Astrocyte (in vitro differentiated cells and primary cell): Measurements from ENCODE around the gene GSK3B. TPM values are rescaled to one million over a fixed set of nuclear protein-coding genes. Genes with fewer than 3 reads are reported as not detected.

ENCODE experiments used
- DNase-seq: peaks from one replicate; pipeline ENCODE4 v3.0.0-alpha.2; 2010; ENCODE audit warnings: low read depth
- FAIRE-seq: peaks from 2 replicates; lab custom pipeline; 2011; peaks lifted over from hg19 to GRCh38; lab: Jason Lieb, UNC
- H2AFZ ChIP-seq: 2 replicates; pipeline ENCODE4 v1.6.0; 2012; ENCODE audit warnings: low read depth, low read length, inconsistent platforms
- H3K27ac ChIP-seq: 2 replicates; pipeline ENCODE4 v1.5.1; 2011; ENCODE audit warnings: low read depth, low read length, inconsistent platforms
- H3K27me3 ChIP-seq: 2 replicates; pipeline ENCODE4 v1.6.0; 2011; ENCODE audit warnings: low read length, inconsistent platforms; ENCODE audit not compliant: insufficient read depth
- H3K36me3 ChIP-seq: 2 replicates; pipeline ENCODE4 v1.5.1; 2011; ENCODE audit warnings: low read length, inconsistent platforms; ENCODE audit not compliant: insufficient read depth
- H3K4me1 ChIP-seq: 2 replicates; pipeline ENCODE4 v1.5.1; 2011; ENCODE audit warnings: low read length, inconsistent platforms; ENCODE audit not compliant: insufficient read depth
- H3K4me2 ChIP-seq: 2 replicates; pipeline ENCODE4 v1.6.0; 2012; ENCODE audit warnings: low read length, inconsistent platforms
- H3K4me3 ChIP-seq: 2 replicates; pipeline ENCODE4 v1.5.1; 2011; ENCODE audit warnings: low read depth, mild to moderate bottlenecking, low read length, inconsistent platforms; ENCODE audit not compliant: insufficient read depth
- H3K79me2 ChIP-seq: 2 replicates; pipeline ENCODE4 v1.6.0; 2012; ENCODE audit warnings: mild to moderate bottlenecking, low read length, inconsistent platforms; ENCODE audit not compliant: insufficient read depth
- H3K9ac ChIP-seq: 2 replicates; pipeline ENCODE4 v1.6.0; 2012; ENCODE audit warnings: mild to moderate bottlenecking, low read length, inconsistent platforms
- H3K9me3 ChIP-seq: 2 replicates; pipeline ENCODE4 v1.5.1; 2012; ENCODE audit warnings: low read depth, mild to moderate bottlenecking, low read length, inconsistent platforms; ENCODE audit not compliant: insufficient read depth
- H4K20me1 ChIP-seq: 2 replicates; pipeline ENCODE4 v1.6.0; 2012; ENCODE audit warnings: low read length, inconsistent platforms; ENCODE audit not compliant: insufficient read depth
- H3K27ac Mint-ChIP-seq: one replicate; pipeline ENCODE4 v1.8.0; 2021; ENCODE audit warnings: mild to moderate bottlenecking, mixed read lengths; ENCODE audit not compliant: unreplicated experiment
- H3K27me3 Mint-ChIP-seq: one replicate; pipeline ENCODE4 v1.8.0; 2021; ENCODE audit warnings: low read depth, mixed read lengths; ENCODE audit not compliant: unreplicated experiment
- H3K36me3 Mint-ChIP-seq: one replicate; pipeline ENCODE4 v1.8.0; 2021; ENCODE audit warnings: low read depth, mixed read lengths; ENCODE audit not compliant: unreplicated experiment
- H3K4me1 Mint-ChIP-seq: one replicate; pipeline ENCODE4 v1.8.0; 2021; ENCODE audit warnings: low read depth, mixed read lengths; ENCODE audit not compliant: unreplicated experiment
- H3K4me3 Mint-ChIP-seq: one replicate; pipeline ENCODE4 v1.8.0; 2021; ENCODE audit warnings: mild to moderate bottlenecking, moderate library complexity, mixed read lengths; ENCODE audit not compliant: unreplicated experiment
- H3K9me3 Mint-ChIP-seq: one replicate; pipeline ENCODE4 v1.8.0; 2021; ENCODE audit warnings: mild to moderate bottlenecking, mixed read lengths; ENCODE audit not compliant: unreplicated experiment
- CTCF ChIP-seq: IDR thresholded peaks from 2 replicates; pipeline ENCODE4 v1.5.1; 2011; ENCODE audit warnings: low read depth, mild to moderate bottlenecking, inconsistent platforms, low read length, moderate library complexity; ENCODE audit not compliant: insufficient read depth
- EZH2 ChIP-seq: IDR thresholded peaks from 2 replicates; pipeline ENCODE4 v1.6.1; 2012; ENCODE audit warnings: mild to moderate bottlenecking, low read length, inconsistent platforms; ENCODE audit not compliant: insufficient read depth
- total RNA-seq: library from RNA; stranded (reverse); gene quantifications from 2 replicates; pipeline ENCODE4 v1.2.1, GENCODE V29; 2021

GSK3B gene
- total RNA-seq, 1 donor from 2014 or later = 80.6 TPM

- DNase-seq (no peak), FAIRE-seq (no peak)
- H3K27me3 Mint-ChIP-seq = no peaks in the 10 kb centered on the region
- Histone ChIP-seq H4K20me1 (peaks cover 5% of the 10 kb centered on the region), H3K9ac (no peak overlapping the region), H3K27ac (no peak overlapping the region), H3K4me3 (no peak overlapping the region), H3K9me3 (no peaks in the 10 kb centered on the region), H3K27me3 (no peaks in the 10 kb centered on the region), H2AFZ (no peak overlapping the region), H3K79me2 (no peaks in the 10 kb centered on the region), H3K4me2 (no peak overlapping the region), H3K36me3 (peaks cover 2% of the 10 kb centered on the region), H3K4me1 (no peaks in the 10 kb centered on the region)
- no peak for TF ChIP-seq CTCF
- no peak for TF ChIP-seq EZH2
- no peaks in the 10 kb centered on the region for H3K9me3 Mint-ChIP-seq
- H3K36me3 Mint-ChIP-seq = peaks cover 8% of the 10 kb centered on the region
- no peaks in the 10 kb centered on the region for H3K4me1 Mint-ChIP-seq
- H3K27ac Mint-ChIP-seq = no peak overlapping the region
- H3K4me3 Mint-ChIP-seq = no peak overlapping the region
These were observed 222.7 kb downstream of the GSK3B start for GRCh38 chr3:119871571-119871970.

- H3K4me1 ChIP-seq = no peaks in the 10 kb centered on the region
- no peak overlapping the region for H3K4me3 ChIP-seq
These were observed 223.7 kb downstream of the GSK3B start for GRCh38 chr3:119870512-119870911.

More at GRCh38 chr3:119870512-119870911, 223.7 kb downstream of the GSK3B start:
- Histone ChIP-seq H4K20me1 (peaks cover 5% of the 10 kb centered on the region), H3K4me2 (no peak overlapping the region), H3K79me2 (no peaks in the 10 kb centered on the region), H3K9ac (no peak overlapping the region), H3K27ac (no peak overlapping the region), H3K9me3 (no peaks in the 10 kb centered on the region), H2AFZ (no peak overlapping the region), H3K36me3 (peaks cover 2% of the 10 kb centered on the region), H3K27me3 (no peaks in the 10 kb centered on the region)
- TF ChIP-seq CTCF (no peak), EZH2 (no peak)
- no peaks in the 10 kb centered on the region for H3K27me3 Mint-ChIP-seq
- H3K9me3 Mint-ChIP-seq = no peaks in the 10 kb centered on the region
- H3K4me3 Mint-ChIP-seq = no peak overlapping the region
- DNase-seq = no peak
- no peak for FAIRE-seq
- H3K36me3 Mint-ChIP-seq = peaks cover 8% of the 10 kb centered on the region
- H3K27ac Mint-ChIP-seq = no peak overlapping the region
- H3K4me1 Mint-ChIP-seq = no peaks in the 10 kb centered on the region
